K562 (cell line): ENCODE measurements around the gene FOXD2. TPM values are rescaled to one million over a fixed set of nuclear protein-coding genes. Genes with fewer than 3 reads are reported as not detected.

ENCODE experiments used
- ATAC-seq: fragments of 200-7000 bp; cut with Tn5 transposase; 3 replicates; pipeline ENCODE4 v1.9.1; 2020; ENCODE audit warnings: moderate library complexity
- BruUV-seq: library from RNA; stranded (reverse); fragments of 400-500 nt; replicated peaks from 2 replicates; lab custom pipeline; 2021; lab: Mats Ljungman, UMichigan
- CTCF ChIA-PET: fragments of 300-600 bp; formaldehyde crosslinking; extraction: SDS; loops from one replicate; lab custom pipeline; 2021; ENCODE audit warnings: low intra/inter-chr PET ratio; lab: Yijun Ruan, JAX
- POLR2A ChIA-PET: fragments of 300-600, 350-650 bp; sonication (Branson Sonifier 250); formaldehyde crosslinking; extraction: SDS; loops from one replicate; lab custom pipeline; 2021; ENCODE audit warnings: antibody characterized with exemption, inconsistent platforms; lab: Yijun Ruan, JAX
- DNase-seq, 4 experiments: peaks; one replicate each; pipeline versions ENCODE4 v3.0.0 to v3.0.0-alpha.2; 2011 to 2018; ENCODE audit warnings: low spot score in 3 of 4, mixed read lengths in 3 of 4; ENCODE audit errors: extremely low read depth in 1 of 4
- FAIRE-seq: peaks from 2 replicates; lab custom pipeline; 2011; peaks lifted over from hg19 to GRCh38; lab: Jason Lieb, UNC
- H2AFZ ChIP-seq: 2 replicates; pipeline ENCODE4 v1.6.0; 2011; ENCODE audit warnings: low read depth, low read length, control low read depth, inconsistent platforms
- H3K27ac ChIP-seq: fragments of 200-600 bp; 3 replicates; pipeline ENCODE4 v1.8.0; 2011; ENCODE audit warnings: low read depth, mild to moderate bottlenecking, control low read depth, inconsistent platforms, low read length, moderate library complexity, mixed read lengths; ENCODE audit errors: extremely low read depth
- H3K27me3 ChIP-seq, 2 experiments: fragments of 300-600 bp in 1 of 2; 2 replicates in 1 of 2; 3 replicates in 1 of 2; pipeline versions ENCODE4 v1.6.0 to v1.8.0; 2011; ENCODE audit warnings: inconsistent platforms in 2 of 2, low read length in 2 of 2, mild to moderate bottlenecking in 1 of 2, mixed read lengths in 1 of 2, moderate library complexity in 1 of 2; ENCODE audit not compliant: control insufficient read depth in 2 of 2, insufficient read depth in 2 of 2
- H3K36me3 ChIP-seq: fragments of 300-600 bp; 3 replicates; pipeline ENCODE4 v1.8.0; 2011; ENCODE audit warnings: mild to moderate bottlenecking, low read length, inconsistent platforms; ENCODE audit not compliant: control insufficient read depth, insufficient read depth
- H3K4me1 ChIP-seq, 2 experiments: fragments of 200-600 bp in 1 of 2; replicated peaks in 1 of 2; 2 replicates in 1 of 2; 3 replicates in 1 of 2; pipeline versions ENCODE4 v1.5.1 to v1.8.0; 2011; ENCODE audit warnings: inconsistent platforms in 2 of 2, low read length in 2 of 2, mild to moderate bottlenecking in 1 of 2, mixed read lengths in 1 of 2, moderate library complexity in 1 of 2; ENCODE audit not compliant: control insufficient read depth in 2 of 2, insufficient read depth in 2 of 2
- H3K4me2 ChIP-seq: 2 replicates; pipeline ENCODE4 v1.6.1; 2011; ENCODE audit warnings: low read length, control low read depth, inconsistent platforms, mixed read lengths; ENCODE audit not compliant: insufficient read depth
- H3K4me3 ChIP-seq: fragments of 200-600 bp; sonication (generic), shearing (Covaris generic); 2 replicates; pipeline ENCODE4 v1.5.1; 2016; ENCODE audit warnings: control low read depth, inconsistent platforms
- H3K79me2 ChIP-seq: fragments of 200-600 bp; 3 replicates; pipeline ENCODE4 v1.8.0; 2011; ENCODE audit warnings: low read length, inconsistent platforms; ENCODE audit not compliant: control insufficient read depth, insufficient read depth
- H3K9ac ChIP-seq, 2 experiments: 2 replicates each; pipeline versions ENCODE4 v1.6.0 to v1.6.1; 2011; ENCODE audit warnings: low read depth in 2 of 2, low read length in 2 of 2, control low read depth in 1 of 2, inconsistent platforms in 1 of 2, mild to moderate bottlenecking in 1 of 2, mixed read lengths in 1 of 2; ENCODE audit not compliant: insufficient read depth in 1 of 2
- H3K9me1 ChIP-seq: one replicate; pipeline ENCODE4 v1.6.0; 2011; ENCODE audit warnings: inconsistent platforms, mild to moderate bottlenecking, low read length, moderate library complexity; ENCODE audit not compliant: control insufficient read depth, insufficient read depth
- H3K9me3 ChIP-seq: replicated peaks from 2 replicates; pipeline ENCODE4 v1.5.1; 2011; ENCODE audit warnings: low read depth, low read length, inconsistent platforms; ENCODE audit not compliant: control insufficient read depth, insufficient read depth
- H4K20me1 ChIP-seq: replicated peaks from 2 replicates; pipeline ENCODE4 v1.6.1; 2011; ENCODE audit warnings: low read length, inconsistent platforms, mixed read lengths; ENCODE audit not compliant: control insufficient read depth, insufficient read depth
- ARNT ChIP-seq, 2 experiments: fragments of 450-650 bp; IDR thresholded peaks; 2 replicates each; pipeline ENCODE4 v1.6.1; 2016; ENCODE audit warnings: mild to moderate bottlenecking in 1 of 2
- CC2D1A ChIP-seq: fragments of 450-650 bp; IDR thresholded peaks from 2 replicates; pipeline ENCODE4 v1.6.1; 2017; ENCODE audit warnings: mild to moderate bottlenecking
- EGR1 ChIP-seq: fragments of 450-650 bp; conservative IDR thresholded peaks from 2 replicates; pipeline ENCODE4 v1.6.1; 2017; ENCODE audit warnings: mild to moderate bottlenecking
- MAX ChIP-seq: sonication (generic); formaldehyde crosslinking; IDR thresholded peaks from 2 replicates; pipeline ENCODE4 v1.9.0; 2022; ENCODE audit warnings: mild to moderate bottlenecking, missing genetic modification reagents
- MEIS2 ChIP-seq: fragments of 450-650 bp; IDR thresholded peaks from 2 replicates; pipeline ENCODE4 v1.6.1; 2014; ENCODE audit warnings: mild to moderate bottlenecking; ENCODE audit not compliant: partially characterized antibody
- NR1H2 ChIP-seq: sonication (generic); formaldehyde crosslinking; IDR thresholded peaks from 2 replicates; pipeline ENCODE4 v1.4.0; 2020; ENCODE audit warnings: mild to moderate bottlenecking, missing genetic modification reagents
- ZNF24 ChIP-seq: fragments of 450-650 bp; IDR thresholded peaks from 2 replicates; pipeline ENCODE4 v1.6.1; 2016
- WGBS: fragments of 100-300 bp; shearing (Covaris generic); methylation state at CpG from one replicate; pipeline ENCODE4 v1.1.6; 2016; ENCODE audit warnings: low coverage, mixed read lengths; ENCODE audit not compliant: insufficient coverage; ENCODE audit errors: missing lambda C conversion rate; 5-methylcytosine and 5-hydroxymethylcytosine counted together
- in situ Hi-C: fragments of 300-500 bp; cut with MboI; formaldehyde crosslinking; loops from 4 replicates; pipeline ENCODE4 v1.15.0; 2018; ENCODE audit warnings: inconsistent platforms, mixed read lengths
- intact Hi-C: fragments of 100-400 bp; cut with micrococcal nuclease; formaldehyde crosslinking; loops from 2 replicates; pipeline ENCODE4 v1.14.2; 2022
- polyA plus RNA-seq, 8 experiments: library from polyadenylated mRNA; depleted of rRNA in 4 of 8; stranded (reverse) in 5 of 8; unstranded in 3 of 8; fragments of >200 nt; fragmentation: Nextera tagmentation in 2 of 8; fragmentation: Illumina TruSeq in 1 of 8; extraction: Ambion mirVana in 2 of 8; extraction: Trizol in 1 of 8; gene quantifications; 2 replicates each; pipeline versions ENCODE4 v1.2.1 to v1.2.3, GENCODE V29; 2011 to 2014; ENCODE audit warnings: inconsistent platforms in 1 of 8, missing spikeins in 1 of 8
- total RNA-seq, 7 experiments: library from RNA; depleted of rRNA in 6 of 7; stranded (reverse); fragments of >200 nt in 6 of 7; fragmentation: Illumina TruSeq in 2 of 7; extraction: Trizol in 2 of 7; gene quantifications; 2 replicates each; pipeline versions ENCODE4 v1.2.1 to v1.2.3, GENCODE V29; 2011 to 2021; ENCODE audit warnings: low replicate concordance in 1 of 7
- TF ChIP-seq, protein P1 (sequence below): fragments of 450-650 bp; formaldehyde crosslinking; IDR thresholded peaks from 2 replicates; pipeline ENCODE4 v1.4.0; 2020; ENCODE audit warnings: mild to moderate bottlenecking, mixed read lengths
- TF ChIP-seq, protein P2 (sequence below): sonication (generic); formaldehyde crosslinking; IDR thresholded peaks from 2 replicates; pipeline ENCODE4 v1.8.0; 2022; ENCODE audit warnings: missing genetic modification reagents, mild to moderate bottlenecking, borderline replicate concordance
- TF ChIP-seq, protein P3 (sequence below): fragments of 450-650 bp; IDR thresholded peaks from 2 replicates; pipeline ENCODE4 v1.6.1; 2016

The FOXD2 gene
- total and polyA plus RNA-seq, 9 of the 15 experiments (the other 6 are each of a cell fraction or from before 2014, with no cell fraction given) = 0.06 to 1.2 (median 0.22) TPM

DNA sequence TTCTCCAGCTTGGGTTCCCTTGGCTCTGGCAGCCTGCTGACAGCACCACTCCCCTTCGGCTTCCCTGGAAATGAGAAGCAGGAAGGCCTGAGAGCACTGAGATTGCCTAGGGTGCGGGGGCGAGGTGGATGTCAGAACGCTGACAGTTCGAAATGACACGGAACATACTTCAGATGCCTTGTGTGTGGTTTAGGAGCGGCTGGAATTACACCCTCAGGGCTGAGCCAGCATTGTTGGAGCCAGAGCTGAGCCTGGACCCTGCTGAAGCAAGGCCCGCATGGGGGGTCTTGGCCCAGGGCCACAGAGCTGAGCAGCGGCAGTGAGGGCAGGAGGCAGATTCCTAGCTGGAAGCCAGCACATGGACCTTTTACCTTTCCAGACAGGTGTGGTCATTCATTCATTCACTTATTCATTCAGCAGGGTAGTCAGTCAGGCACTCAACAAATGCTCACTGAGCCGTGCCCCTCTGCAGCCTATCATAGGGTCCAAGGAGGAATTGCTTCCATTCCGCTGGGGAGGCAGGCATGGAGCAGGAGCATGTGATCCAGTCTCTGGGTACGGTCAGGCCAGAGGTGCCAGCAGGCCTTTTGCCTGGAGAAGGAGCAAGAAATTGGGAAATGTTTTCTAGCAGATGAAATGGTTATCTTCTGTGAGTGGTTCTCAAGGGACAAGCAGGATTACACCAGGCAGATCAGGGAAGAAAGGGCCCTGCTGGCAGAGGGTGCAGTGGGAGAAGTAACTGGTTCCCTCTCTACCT lies 28.4 kb upstream of the FOXD2 start:
- no peak overlapping the region for H3K4me2 ChIP-seq
- intact Hi-C loops (no loop called here), in situ Hi-C loops (no loop called here)
- no peak overlapping the region for H3K4me3 ChIP-seq
- H3K9ac ChIP-seq = peak overlapping the region in 1 of 2 experiments; percentile 53; a peak in 2 of 4 replicates
- no peaks in the 10 kb centered on the region for H3K9me1 ChIP-seq
- no peaks in the 10 kb centered on the region for H3K36me3 ChIP-seq
- CTCF ChIA-PET = interaction anchor here (0.6 kb wide), 1 partner anchor 336 kb away, joined by 3 read pairs; no protein-coding TSS in a partner anchor
- peaks cover 65 to 82% of the 10 kb centered on the region in 2 experiments for H3K27me3 ChIP-seq
- H4K20me1 ChIP-seq = no peaks in the 10 kb centered on the region
- H3K9me3 ChIP-seq = no peaks in the 10 kb centered on the region
- peak; percentile 15 for TF ChIP-seq MEIS2
- TF ChIP-seq, protein P1, sequence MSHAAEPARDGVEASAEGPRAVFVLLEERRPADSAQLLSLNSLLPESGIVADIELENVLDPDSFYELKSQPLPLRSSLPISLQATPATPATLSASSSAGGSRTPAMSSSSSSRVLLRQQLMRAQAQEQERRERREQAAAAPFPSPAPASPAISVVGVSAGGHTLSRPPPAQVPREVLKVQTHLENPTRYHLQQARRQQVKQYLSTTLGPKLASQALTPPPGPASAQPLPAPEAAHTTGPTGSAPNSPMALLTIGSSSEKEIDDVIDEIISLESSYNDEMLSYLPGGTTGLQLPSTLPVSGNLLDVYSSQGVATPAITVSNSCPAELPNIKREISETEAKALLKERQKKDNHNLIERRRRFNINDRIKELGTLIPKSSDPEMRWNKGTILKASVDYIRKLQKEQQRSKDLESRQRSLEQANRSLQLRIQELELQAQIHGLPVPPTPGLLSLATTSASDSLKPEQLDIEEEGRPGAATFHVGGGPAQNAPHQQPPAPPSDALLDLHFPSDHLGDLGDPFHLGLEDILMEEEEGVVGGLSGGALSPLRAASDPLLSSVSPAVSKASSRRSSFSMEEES (CRISPR knock-in tag) = no peak
- TF ChIP-seq, protein P2, sequence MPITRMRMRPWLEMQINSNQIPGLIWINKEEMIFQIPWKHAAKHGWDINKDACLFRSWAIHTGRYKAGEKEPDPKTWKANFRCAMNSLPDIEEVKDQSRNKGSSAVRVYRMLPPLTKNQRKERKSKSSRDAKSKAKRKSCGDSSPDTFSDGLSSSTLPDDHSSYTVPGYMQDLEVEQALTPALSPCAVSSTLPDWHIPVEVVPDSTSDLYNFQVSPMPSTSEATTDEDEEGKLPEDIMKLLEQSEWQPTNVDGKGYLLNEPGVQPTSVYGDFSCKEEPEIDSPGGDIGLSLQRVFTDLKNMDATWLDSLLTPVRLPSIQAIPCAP (CRISPR knock-in tag) = no peak
- TF ChIP-seq NR1H2 (CRISPR knock-in tag) = no peak
- TF ChIP-seq ZNF24 = peak; percentile 66
- TF ChIP-seq, protein P3, sequence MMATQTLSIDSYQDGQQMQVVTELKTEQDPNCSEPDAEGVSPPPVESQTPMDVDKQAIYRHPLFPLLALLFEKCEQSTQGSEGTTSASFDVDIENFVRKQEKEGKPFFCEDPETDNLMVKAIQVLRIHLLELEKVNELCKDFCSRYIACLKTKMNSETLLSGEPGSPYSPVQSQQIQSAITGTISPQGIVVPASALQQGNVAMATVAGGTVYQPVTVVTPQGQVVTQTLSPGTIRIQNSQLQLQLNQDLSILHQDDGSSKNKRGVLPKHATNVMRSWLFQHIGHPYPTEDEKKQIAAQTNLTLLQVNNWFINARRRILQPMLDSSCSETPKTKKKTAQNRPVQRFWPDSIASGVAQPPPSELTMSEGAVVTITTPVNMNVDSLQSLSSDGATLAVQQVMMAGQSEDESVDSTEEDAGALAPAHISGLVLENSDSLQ = peak; percentile 47; the same call in 1 of the 2 replicates
- TF ChIP-seq EGR1 = peak; percentile 82
- TF ChIP-seq CC2D1A = no peak
- no peak for TF ChIP-seq MAX (CRISPR knock-in tag)
- TF ChIP-seq ARNT (IDR thresholded peaks at IDR 0.05) = no peak
- DNase-seq (peak in 1 of 4 experiments; percentile 24), ATAC-seq (no peak), FAIRE-seq (no peak)
- POLR2A ChIA-PET = no interaction called here
- H3K27ac ChIP-seq = no peak overlapping the region
- no peaks in the 10 kb centered on the region for H3K79me2 ChIP-seq
- 2% methylated on average over 12 of the region's 12 CpGs for WGBS
- peaks cover 0 to 4% of the 10 kb centered on the region in 2 experiments; a peak in 1 of 5 replicates for H3K4me1 ChIP-seq
- BruUV-seq = no TSS peak
- no peak overlapping the region for H2AFZ ChIP-seq
